ENCODE data around the gene KLHL22. TPM values are rescaled to one million over a fixed set of nuclear protein-coding genes. Genes with fewer than 3 reads are reported as not detected.
"Not testable (repeated sequence)": the region's sequence is repeated elsewhere in the genome, so short reads cannot be mapped to it uniquely, and the experiment has no call there.

The KLHL22 gene
- total RNA-seq, 4 donors from 2014 or later, result 12.3 to 29.7 (median 18.3) TPM

GRCh38 chr22:20413217-20414058 is 82.2 kb downstream of the KLHL22 start:
- Histone ChIP-seq H3K4me3 (no peak overlapping the region), H3K4me1 (peaks cover 4% of the 10 kb centered on the region), H3K36me3 (no peaks in the 10 kb centered on the region), H3K9me3 (no peaks in the 10 kb centered on the region), H3K27me3 (no peaks in the 10 kb centered on the region), H3K27ac (no peak overlapping the region)
- 93% methylated on average over 9 of the region's 9 CpGs for WGBS
- no peak for TF ChIP-seq POLR2AphosphoS5 (IDR thresholded peaks at IDR 0.05)
- TF ChIP-seq CTCF (IDR thresholded peaks at IDR 0.05), result no peak
- TF ChIP-seq EP300 (IDR thresholded peaks at IDR 0.05), result no peak
- no peak for TF ChIP-seq POLR2A (IDR thresholded peaks at IDR 0.05)
- DNase-seq (ENCODE audit: low spot score in 2 of 2), result peak in 1 of 2 donors; percentile 20

GRCh38 chr22:20412474-20413216 is 83.0 kb downstream of the KLHL22 start:
- Histone ChIP-seq H3K4me3 (no peak overlapping the region), H3K36me3 (peaks cover under 1% of the 10 kb centered on the region), H3K9me3 (no peaks in the 10 kb centered on the region), H3K27ac (no peak overlapping the region), H3K27me3 (no peaks in the 10 kb centered on the region), H3K4me1 (no peaks in the 10 kb centered on the region)
- 65% methylated on average over 10 of the region's 10 CpGs for WGBS
- no peak for DNase-seq (ENCODE audit: low spot score in 2 of 2)
- TF ChIP-seq POLR2AphosphoS5 (IDR thresholded peaks at IDR 0.05), result no peak
- TF ChIP-seq CTCF (IDR thresholded peaks at IDR 0.05), result no peak
- no peak for TF ChIP-seq EP300 (IDR thresholded peaks at IDR 0.05)
- no peak for TF ChIP-seq POLR2A (IDR thresholded peaks at IDR 0.05)

GRCh38 chr22:20409385-20409784 is 86.2 kb downstream of the KLHL22 start:
- H3K4me1 ChIP-seq; DNase-seq (ENCODE audit: low spot score in 2 of 2); H3K4me3 ChIP-seq; H3K27ac ChIP-seq; H3K27me3 ChIP-seq; H3K9me3 ChIP-seq: not testable (repeated sequence)
- WGBS, result 99% methylated on average over 3 of the region's 3 CpGs
- H3K36me3 ChIP-seq, result peaks cover 33% of the 10 kb centered on the region

GRCh38 chr22:20408891-20409290 is 86.7 kb downstream of the KLHL22 start:
- H3K27me3 ChIP-seq, result no peaks in the 10 kb centered on the region
- H3K4me3 ChIP-seq, result no peak overlapping the region
- H3K4me1 ChIP-seq, result no peaks in the 10 kb centered on the region
- no peak for TF ChIP-seq EP300 (IDR thresholded peaks at IDR 0.05)
- TF ChIP-seq POLR2A (IDR thresholded peaks at IDR 0.05), result no peak
- no peak for TF ChIP-seq CTCF (IDR thresholded peaks at IDR 0.05)
- H3K27ac ChIP-seq, result no peak overlapping the region
- peak in 1 of 2 donors; percentile 23 for DNase-seq (ENCODE audit: low spot score in 2 of 2)
- peaks cover 34% of the 10 kb centered on the region for H3K36me3 ChIP-seq
- no peaks in the 10 kb centered on the region for H3K9me3 ChIP-seq
- 97% methylated on average over 4 of the region's 4 CpGs for WGBS

- Histone ChIP-seq H3K4me1 (no peaks in the 10 kb centered on the region), H3K9me3 (no peaks in the 10 kb centered on the region), H3K27me3 (no peaks in the 10 kb centered on the region), H3K27ac (no peak overlapping the region), H3K4me3 (no peak overlapping the region), H3K36me3 (peaks cover 42% of the 10 kb centered on the region)
- 76% methylated on average over 3 of the region's 3 CpGs for WGBS
- TF ChIP-seq CTCF (IDR thresholded peaks at IDR 0.05) (no peak), POLR2AphosphoS5 (IDR thresholded peaks at IDR 0.05) (no peak), EP300 (IDR thresholded peaks at IDR 0.05) (no peak), POLR2A (IDR thresholded peaks at IDR 0.05) (no peak)
- DNase-seq (ENCODE audit: low spot score in 2 of 2), result peak in 1 of 2 donors; percentile 67
These were observed 87.8 kb downstream of the KLHL22 start for GRCh38 chr22:20407829-20408228.
